Right forelimb (tissue), 1 donor: ENCODE results near the gene SLC15A3.

Source experiments
- DNase-seq: peaks from one replicate; pipeline ENCODE4 v3.0.0-alpha.2; 2018

The SLC15A3 gene

GRCh38 chr11:60927061-60927592 is 24.8 kb downstream of the SLC15A3 start:
- DNase-seq = no peak

GRCh38 chr11:60926500-60926899 is 25.5 kb downstream of the SLC15A3 start:
- DNase-seq = no peak

- no peak for DNase-seq
These were observed 26.1 kb downstream of the SLC15A3 start for GRCh38 chr11:60925868-60926267.

- no peak for DNase-seq
These were observed 26.8 kb downstream of the SLC15A3 start for GRCh38 chr11:60924906-60925853.

GRCh38 chr11:60924110-60924905 is 27.7 kb downstream of the SLC15A3 start, which contains the start of gene TMEM132A:
TSS of gene TMEM132A (plus strand) at chr11:60924460. CDS start at chr11:60924634, 174 bp downstream.
- peak; percentile 81 for DNase-seq

- DNase-seq = no peak
These were observed 28.2 kb downstream of the SLC15A3 start for GRCh38 chr11:60923800-60924109.

GRCh38 chr11:60923326-60923725 is 28.6 kb downstream of the SLC15A3 start:
- no peak for DNase-seq

GRCh38 chr11:60922906-60923305 is 29.1 kb downstream of the SLC15A3 start:
- no peak for DNase-seq

- DNase-seq = no peak
These were observed 30.1 kb downstream of the SLC15A3 start for GRCh38 chr11:60921777-60922335.

- DNase-seq = no peak
These were observed 30.7 kb downstream of the SLC15A3 start for GRCh38 chr11:60921259-60921658.

GRCh38 chr11:60919956-60920355 is 32.0 kb downstream of the SLC15A3 start:
- DNase-seq = no peak

GRCh38 chr11:60919320-60919719 is 32.7 kb downstream of the SLC15A3 start:
- no peak for DNase-seq

- no peak for DNase-seq
These were observed 33.1 kb downstream of the SLC15A3 start for GRCh38 chr11:60918939-60919265.

GRCh38 chr11:60918251-60918938 is 33.6 kb downstream of the SLC15A3 start:
- DNase-seq = no peak

- DNase-seq = no peak
These were observed 34.7 kb downstream of the SLC15A3 start for GRCh38 chr11:60917267-60917666.

GRCh38 chr11:60916669-60917206 is 35.2 kb downstream of the SLC15A3 start:
- DNase-seq = no peak

- DNase-seq = no peak
These were observed 36.6 kb downstream of the SLC15A3 start for GRCh38 chr11:60915248-60915914.

GRCh38 chr11:60914633-60915247 is 37.2 kb downstream of the SLC15A3 start:
- peak; percentile 77 for DNase-seq

- DNase-seq = peak; percentile 91
These were observed 38.0 kb downstream of the SLC15A3 start, which contains the start of gene TMEM109 for GRCh38 chr11:60913793-60914632. TSS of gene TMEM109 (plus strand) at chr11:60914158. CDS start at chr11:60919694, 5,536 bp downstream.

- DNase-seq = no peak
These were observed 39.0 kb downstream of the SLC15A3 start for GRCh38 chr11:60912851-60913528.
